WTC11 (cell line): ENCODE measurements around the gene FAM20A.

Experiments used
- CREB1 ChIP-seq: sonication (generic); formaldehyde crosslinking; IDR thresholded peaks from 2 replicates; pipeline ENCODE4 v1.8.0; 2023; ENCODE audit warnings: mild to moderate bottlenecking, missing genetic modification reagents
- SMAD4 ChIP-seq: sonication (generic); formaldehyde crosslinking; IDR thresholded peaks from 2 replicates; pipeline ENCODE4 v1.8.0; 2022; ENCODE audit warnings: mild to moderate bottlenecking, missing genetic modification reagents
- SP1 ChIP-seq: sonication (generic); formaldehyde crosslinking; conservative IDR thresholded peaks from 2 replicates; pipeline ENCODE4 v1.8.1; 2022; ENCODE audit warnings: missing genetic modification reagents
- TF ChIP-seq, protein P1 (sequence below): sonication (generic); formaldehyde crosslinking; IDR thresholded peaks from 2 replicates; pipeline ENCODE4 v1.8.0; 2022; ENCODE audit warnings: mild to moderate bottlenecking, missing genetic modification reagents
- TF ChIP-seq, protein P2 (sequence below): fragments of 250-450 bp; sonication (Bioruptor Pico); IDR thresholded peaks from 2 replicates; pipeline ENCODE4 v2.1.2; 2022; ENCODE audit warnings: mild to moderate bottlenecking, moderate library complexity
- TF ChIP-seq, protein P3 (sequence below): fragments of 200-600 bp; IDR thresholded peaks from 2 replicates; pipeline ENCODE4 v1.8.0; 2022; ENCODE audit warnings: antibody characterized with exemption
- TF ChIP-seq, protein P4 (sequence below): sonication (generic); formaldehyde crosslinking; conservative IDR thresholded peaks from 2 replicates; pipeline ENCODE4 v1.8.1; 2022; ENCODE audit warnings: mild to moderate bottlenecking, missing genetic modification reagents

DNA sequence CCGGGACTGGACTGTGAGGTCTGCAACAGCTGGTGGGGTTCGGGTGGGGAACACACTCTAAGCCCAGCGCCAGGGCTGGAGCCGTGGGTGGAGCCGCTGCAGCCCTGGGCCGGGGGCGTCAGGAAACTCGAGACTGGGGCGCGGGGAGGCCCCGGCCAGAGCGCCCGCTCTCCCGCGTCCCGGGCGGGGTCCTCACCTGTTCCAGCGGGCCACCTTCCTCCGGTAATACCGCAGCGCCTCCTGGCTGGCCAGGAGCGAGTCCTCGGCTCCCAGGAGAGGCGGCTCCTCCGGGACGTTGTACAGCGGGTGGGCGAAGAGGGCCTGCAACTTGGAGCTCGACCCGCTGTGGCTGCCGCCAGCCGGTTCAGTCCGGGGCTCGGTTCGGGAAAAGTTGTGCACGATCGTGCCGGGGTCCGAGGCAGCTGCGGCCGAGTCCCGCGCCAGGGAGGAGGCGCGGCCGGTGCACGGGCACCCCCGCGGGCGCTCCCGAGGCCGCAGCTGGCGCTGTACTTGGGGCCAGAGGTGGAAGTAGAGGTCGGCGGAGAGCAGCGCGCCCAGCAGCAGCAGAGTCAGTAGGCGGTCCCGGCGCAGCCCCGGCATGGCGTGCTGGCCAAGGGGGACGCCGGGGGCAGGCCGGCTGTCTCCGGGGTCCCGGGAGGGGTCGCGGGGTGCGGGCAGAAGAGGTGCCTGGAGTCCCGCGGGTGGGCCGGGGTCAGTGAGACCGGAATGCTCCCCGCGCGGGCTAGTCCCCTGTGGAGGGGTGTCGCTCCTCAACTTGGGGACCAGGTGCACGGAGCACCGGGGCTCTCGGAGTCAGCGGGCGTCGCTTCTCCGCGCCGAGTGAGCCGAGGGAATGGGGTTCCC, 868 bp downstream of the FAM20A start:
- no peak for TF ChIP-seq CREB1
- TF ChIP-seq SMAD4 (CRISPR knock-in tag), result no peak
- TF ChIP-seq, protein P1, sequence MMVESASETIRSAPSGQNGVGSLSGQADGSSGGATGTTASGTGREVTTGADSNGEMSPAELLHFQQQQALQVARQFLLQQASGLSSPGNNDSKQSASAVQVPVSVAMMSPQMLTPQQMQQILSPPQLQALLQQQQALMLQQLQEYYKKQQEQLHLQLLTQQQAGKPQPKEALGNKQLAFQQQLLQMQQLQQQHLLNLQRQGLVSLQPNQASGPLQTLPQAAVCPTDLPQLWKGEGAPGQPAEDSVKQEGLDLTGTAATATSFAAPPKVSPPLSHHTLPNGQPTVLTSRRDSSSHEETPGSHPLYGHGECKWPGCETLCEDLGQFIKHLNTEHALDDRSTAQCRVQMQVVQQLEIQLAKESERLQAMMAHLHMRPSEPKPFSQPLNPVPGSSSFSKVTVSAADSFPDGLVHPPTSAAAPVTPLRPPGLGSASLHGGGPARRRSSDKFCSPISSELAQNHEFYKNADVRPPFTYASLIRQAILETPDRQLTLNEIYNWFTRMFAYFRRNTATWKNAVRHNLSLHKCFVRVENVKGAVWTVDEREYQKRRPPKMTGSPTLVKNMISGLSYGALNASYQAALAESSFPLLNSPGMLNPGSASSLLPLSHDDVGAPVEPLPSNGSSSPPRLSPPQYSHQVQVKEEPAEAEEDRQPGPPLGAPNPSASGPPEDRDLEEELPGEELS (CRISPR knock-in tag), result 0 out of 2 replicates have a peak, but pooled peaks have one; percentile 29
- TF ChIP-seq, protein P2, sequence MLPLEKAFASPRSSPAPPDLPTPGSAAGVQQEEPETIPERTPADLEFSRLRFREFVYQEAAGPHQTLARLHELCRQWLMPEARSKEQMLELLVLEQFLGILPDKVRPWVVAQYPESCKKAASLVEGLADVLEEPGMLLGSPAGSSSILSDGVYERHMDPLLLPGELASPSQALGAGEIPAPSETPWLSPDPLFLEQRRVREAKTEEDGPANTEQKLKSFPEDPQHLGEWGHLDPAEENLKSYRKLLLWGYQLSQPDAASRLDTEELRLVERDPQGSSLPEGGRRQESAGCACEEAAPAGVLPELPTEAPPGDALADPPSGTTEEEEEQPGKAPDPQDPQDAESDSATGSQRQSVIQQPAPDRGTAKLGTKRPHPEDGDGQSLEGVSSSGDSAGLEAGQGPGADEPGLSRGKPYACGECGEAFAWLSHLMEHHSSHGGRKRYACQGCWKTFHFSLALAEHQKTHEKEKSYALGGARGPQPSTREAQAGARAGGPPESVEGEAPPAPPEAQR, result no peak
- TF ChIP-seq, protein P3, sequence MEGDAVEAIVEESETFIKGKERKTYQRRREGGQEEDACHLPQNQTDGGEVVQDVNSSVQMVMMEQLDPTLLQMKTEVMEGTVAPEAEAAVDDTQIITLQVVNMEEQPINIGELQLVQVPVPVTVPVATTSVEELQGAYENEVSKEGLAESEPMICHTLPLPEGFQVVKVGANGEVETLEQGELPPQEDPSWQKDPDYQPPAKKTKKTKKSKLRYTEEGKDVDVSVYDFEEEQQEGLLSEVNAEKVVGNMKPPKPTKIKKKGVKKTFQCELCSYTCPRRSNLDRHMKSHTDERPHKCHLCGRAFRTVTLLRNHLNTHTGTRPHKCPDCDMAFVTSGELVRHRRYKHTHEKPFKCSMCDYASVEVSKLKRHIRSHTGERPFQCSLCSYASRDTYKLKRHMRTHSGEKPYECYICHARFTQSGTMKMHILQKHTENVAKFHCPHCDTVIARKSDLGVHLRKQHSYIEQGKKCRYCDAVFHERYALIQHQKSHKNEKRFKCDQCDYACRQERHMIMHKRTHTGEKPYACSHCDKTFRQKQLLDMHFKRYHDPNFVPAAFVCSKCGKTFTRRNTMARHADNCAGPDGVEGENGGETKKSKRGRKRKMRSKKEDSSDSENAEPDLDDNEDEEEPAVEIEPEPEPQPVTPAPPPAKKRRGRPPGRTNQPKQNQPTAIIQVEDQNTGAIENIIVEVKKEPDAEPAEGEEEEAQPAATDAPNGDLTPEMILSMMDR, result no peak
- no peak for TF ChIP-seq SP1
- TF ChIP-seq, protein P4, sequence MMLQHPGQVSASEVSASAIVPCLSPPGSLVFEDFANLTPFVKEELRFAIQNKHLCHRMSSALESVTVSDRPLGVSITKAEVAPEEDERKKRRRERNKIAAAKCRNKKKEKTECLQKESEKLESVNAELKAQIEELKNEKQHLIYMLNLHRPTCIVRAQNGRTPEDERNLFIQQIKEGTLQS (CRISPR knock-in tag), result no peak
